HG03045 (cell line): Measurements from ENCODE around the gene EMP3.
A peak's percentile ranks its signal among the peaks of the same experiment; 100 is the strongest.
"Not testable (repeated sequence)": the region's sequence is repeated elsewhere in the genome, so short reads cannot be mapped to it uniquely, and the experiment has no call there.

ENCODE experiments used
- ATAC-seq: cut with Tn5 transposase; IDR thresholded peaks from one replicate; pipeline ENCODE4 v1.9.1; 2021; ENCODE audit warnings: mild to moderate bottlenecking, moderate library complexity; ENCODE audit not compliant: unreplicated experiment

Gene EMP3

DNA sequence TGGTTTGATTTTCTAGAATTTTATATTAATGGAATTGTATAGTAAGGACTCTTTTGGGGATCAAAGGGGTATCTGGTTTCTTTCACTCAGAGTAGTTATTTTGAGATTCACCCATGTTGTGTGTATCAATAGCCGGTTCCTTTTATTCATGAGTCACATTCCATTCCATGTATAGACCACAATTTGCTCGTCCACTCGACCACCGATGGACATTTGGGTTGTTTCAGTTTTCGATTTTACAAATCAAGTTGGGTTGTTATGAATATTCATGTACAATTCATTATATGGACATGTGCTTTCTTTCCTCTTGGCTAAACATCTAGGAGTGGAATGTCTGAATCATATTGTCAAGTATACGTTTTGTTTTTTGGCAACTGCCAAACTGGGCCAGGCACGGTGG is 9.6 kb upstream of the EMP3 start:
- no peak for ATAC-seq

DNA sequence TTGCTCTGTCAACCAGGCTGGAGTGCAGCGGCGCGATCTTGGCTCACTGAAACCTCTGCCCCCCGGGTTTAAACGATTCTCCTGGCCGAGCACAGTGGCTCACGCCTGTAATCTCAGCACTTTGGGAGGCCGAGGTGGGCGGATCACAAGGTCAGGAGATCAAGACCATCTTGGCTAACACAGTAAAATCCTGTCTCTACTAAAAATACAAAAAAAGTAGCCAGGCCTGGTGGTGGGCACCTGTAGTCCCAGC is 7.7 kb upstream of the EMP3 start:
- ATAC-seq: not testable (repeated sequence)

DNA sequence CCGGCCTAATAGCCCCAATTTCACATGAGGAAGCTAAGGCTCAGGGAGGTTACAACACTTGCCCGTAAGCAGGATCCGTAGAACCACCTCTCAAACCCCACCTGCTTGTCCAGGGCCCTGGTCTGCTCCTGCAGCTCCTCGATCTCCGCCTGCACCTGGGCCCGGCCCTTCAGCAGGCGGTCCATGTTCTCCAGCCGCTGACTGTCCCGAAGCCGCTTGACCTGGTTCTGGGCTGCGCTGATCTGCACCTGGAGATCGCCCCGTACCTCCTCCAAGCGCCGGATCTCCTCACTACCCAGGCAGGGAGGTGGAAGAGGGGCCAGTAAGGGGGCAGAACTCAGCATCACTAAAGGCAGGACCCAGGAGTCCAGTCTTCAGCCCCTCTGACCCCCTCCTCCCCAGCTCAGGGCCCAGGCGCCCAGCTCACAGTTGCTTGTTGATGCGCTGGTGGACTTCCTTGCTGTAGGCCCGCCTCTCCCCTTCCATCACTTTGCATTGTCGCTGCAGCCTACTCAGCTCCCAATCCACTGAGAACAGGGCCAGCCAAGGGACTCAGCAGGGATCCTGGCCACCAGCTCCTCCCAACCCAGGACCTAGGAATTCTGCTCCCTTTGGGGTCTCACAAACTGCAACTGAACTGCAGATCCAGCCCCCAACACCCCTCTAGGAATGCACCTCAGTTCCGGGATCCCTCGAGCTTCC is 6.9 kb upstream of the EMP3 start:
- no peak for ATAC-seq

DNA sequence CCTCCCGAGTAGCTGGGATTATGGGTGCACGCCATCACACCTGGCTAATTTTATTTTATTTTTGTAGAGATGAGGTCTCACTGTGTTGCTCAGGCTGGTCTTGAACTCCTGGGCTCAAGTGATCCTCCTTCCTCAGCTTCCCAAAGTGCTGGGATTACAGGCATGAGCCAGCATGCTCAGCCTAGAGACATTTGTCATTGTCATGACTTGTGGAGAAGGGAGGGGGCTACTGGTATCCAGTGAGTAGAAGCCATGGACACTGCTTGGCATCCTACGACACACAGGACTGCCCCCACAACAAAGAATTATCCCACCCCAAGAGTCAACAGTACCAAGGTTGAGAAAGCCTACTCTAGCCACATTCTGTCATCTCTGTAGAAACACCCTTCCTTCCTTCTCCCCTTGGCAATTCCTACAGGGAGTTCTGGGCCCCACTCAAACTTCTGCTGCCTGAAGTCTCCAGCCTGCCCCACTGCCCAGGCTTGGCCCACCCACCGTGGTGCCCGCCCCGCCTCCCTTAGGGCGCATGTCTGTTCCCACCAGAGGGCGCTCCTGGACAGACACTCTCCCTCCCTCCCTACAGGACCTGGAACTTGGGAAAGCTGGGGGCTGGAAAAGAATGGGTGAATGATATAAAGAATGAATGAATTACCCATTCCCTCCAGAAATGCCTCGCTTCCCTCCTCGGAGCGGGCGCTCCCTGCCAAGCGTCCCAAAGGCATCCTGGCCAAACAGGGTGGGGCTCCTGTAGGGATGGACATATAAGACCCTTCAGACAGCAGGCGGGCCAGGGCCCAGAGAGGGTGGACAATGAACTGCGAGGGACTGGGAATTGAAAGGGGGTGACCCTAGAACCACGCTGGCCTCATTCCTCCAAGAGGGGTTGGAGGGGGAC is 5.5 kb upstream of the EMP3 start:
- no peak for ATAC-seq

DNA sequence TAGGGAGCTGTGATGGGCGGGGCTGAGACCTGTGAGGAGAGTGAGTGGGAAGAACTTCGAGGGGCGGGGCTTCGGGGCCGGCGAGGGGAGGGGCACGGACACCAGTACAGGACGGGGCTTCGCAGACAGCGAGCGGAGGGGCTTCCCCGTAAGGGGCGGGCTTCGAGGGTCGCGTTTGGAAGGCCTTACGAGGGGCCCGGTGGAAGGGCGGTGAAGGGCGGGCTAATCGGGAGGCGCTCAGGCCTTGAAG is 4.1 kb upstream of the EMP3 start:
- ATAC-seq: peak; percentile 48

DNA sequence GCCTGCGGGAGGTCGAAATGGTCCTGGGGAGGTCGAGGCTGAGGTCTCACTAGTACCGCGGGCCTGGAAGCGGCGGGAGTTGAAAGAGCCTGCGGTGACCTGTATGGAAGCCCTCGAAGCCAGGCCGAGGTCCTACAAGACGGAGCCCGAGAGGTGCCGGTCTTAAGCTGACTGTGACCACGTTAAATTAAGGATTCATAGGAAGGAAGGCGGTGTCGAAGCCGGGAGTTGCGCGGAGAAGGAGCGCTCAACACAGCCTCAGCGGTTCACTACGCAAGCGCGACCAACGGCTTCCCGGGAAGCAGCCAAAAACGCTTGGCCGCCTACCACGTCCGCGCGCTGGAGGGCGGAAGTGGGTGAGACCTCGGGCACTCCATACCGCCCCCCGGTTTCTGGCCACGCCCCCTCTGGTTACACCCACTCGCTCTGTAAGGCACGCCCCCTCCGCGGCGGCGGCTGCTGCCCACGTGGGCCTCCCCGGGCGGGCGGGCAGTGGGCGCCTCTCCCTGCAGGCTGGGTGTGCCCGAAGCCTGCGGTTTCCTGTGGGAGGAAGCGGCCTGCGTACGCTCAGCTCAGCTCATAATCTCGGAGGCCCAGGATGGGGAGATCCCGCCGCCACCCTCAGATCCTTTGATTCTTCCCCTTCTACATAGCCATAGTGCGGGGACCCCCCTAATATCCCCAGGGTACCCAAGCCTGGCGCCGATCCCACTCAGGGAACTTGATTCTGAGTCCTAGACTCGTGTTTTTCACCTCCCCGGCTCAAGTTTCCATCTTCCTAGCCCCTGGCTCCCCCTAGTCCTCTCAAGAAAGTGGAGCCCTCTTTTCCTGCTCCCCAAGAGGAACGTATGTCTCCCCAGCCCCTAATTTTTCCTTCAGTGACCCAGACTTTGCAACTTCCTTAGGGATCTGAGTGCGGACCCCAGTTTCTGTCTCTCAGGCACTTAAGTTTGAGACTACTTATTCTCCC is 3.4 kb upstream of the EMP3 start:
- ATAC-seq: peak; percentile 63

DNA sequence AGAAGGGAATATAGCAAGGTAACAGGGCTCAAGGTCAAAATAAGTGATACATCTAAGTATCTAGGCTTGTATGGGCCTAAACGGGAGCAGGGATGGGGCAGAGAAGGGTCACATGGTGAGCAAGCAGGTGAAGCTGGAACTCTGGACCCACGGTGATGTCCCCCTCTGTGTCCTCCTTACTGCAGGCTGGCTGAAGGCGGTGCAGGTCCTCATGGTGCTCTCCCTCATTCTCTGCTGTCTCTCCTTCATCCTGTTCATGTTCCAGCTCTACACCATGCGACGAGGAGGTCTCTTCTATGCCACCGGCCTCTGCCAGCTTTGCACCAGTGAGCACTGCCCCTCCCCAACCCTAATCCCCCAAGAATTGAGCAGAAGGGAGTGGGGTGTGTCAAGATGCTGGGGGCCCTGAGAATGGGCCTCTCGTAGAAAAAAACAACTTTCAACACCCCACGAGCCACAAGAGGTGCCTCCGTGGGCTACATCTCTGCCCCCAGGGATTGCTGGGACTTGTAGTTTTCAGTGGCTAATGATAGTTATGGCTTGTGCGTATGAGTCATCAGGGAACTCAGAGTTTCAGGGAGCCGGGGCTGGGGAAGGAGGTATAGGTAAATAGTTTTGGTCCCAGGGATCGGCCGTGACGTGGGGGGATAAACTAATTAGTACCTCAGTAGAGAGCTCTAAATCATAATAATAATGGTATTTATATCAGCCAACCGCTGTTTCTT is 4.0 kb downstream of the EMP3 start:
- ATAC-seq: no peak

DNA sequence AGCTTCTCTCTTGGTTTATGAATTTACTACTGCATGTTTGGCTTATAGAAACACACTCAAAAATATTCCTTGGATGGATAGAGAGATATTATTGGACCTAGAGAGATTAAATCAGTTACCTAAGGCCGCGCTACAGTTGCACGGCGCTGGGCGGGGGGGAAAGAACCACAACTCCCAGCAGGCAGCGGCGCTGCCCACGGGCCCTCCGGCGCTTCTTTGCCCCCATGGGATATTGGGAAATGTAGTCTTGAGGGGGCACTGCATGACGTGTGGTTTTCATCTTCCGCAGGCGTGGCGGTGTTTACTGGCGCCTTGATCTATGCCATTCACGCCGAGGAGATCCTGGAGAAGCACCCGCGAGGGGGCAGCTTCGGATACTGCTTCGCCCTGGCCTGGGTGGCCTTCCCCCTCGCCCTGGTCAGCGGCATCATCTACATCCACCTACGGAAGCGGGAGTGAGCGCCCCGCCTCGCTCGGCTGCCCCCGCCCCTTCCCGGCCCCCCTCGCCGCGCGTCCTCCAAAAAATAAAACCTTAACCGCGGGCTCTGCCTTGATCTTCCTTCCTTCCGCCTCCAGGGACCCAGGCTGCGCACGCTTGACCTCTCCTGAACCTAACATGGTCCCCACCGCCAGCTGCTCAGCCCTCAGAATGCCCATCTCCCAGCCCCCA is 4.8 kb downstream of the EMP3 start:
- ATAC-seq: peak; percentile 21

DNA sequence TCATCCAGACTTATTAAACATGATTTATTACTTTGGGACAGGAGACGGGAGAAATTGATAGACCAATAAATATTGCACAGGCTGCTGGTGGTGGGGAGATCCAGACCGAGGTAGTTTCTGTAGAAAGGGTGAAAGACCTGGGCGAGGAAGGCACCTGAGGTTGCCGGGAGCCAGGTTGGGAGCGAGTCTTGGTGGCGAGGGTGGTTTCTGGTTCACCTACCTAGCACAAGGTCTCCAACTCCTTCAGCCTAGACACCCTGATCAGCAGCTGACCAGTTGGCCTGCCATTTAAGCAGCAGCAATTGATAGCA is 7.0 kb downstream of the EMP3 start:
- ATAC-seq: no peak

DNA sequence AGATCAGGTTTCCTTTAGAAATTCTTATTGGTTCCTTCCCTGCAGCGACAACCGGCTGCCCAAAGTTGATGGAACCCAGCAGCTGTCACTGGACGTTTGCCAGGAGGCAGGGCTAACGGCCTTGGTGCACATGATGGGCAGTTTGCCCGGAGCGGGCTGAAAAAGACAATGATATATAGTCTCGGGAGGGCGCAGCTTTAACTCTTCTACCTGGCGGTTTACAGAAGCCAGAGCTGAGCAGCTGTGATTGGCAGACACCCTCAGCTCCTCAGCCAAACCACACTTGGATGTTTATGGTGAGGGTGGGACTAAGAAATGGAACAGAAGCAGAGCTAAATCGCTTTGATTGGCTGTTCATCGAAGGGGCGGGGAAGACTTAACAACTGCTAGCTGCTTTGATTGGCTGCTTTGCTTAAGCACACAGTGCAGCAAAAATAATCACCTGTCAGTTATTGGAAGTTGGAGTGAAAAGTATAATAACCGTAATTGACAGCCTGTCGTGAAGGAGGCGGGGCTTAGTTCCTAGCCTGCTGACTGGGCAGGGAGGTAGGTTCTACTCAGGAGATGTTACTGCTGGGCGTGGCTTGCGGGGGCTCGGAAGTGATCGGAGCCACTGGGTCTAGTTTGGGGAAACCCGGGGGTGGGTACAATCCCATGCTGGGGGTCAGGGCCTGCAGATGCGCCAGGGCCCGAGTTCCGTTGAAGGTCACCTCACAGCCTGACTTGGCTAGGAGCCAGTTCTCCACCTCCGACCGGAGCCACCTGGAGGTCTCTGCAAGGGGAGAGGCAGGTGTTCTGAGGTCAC is 7.5 kb downstream of the EMP3 start:
- ATAC-seq: peak; percentile 59

DNA sequence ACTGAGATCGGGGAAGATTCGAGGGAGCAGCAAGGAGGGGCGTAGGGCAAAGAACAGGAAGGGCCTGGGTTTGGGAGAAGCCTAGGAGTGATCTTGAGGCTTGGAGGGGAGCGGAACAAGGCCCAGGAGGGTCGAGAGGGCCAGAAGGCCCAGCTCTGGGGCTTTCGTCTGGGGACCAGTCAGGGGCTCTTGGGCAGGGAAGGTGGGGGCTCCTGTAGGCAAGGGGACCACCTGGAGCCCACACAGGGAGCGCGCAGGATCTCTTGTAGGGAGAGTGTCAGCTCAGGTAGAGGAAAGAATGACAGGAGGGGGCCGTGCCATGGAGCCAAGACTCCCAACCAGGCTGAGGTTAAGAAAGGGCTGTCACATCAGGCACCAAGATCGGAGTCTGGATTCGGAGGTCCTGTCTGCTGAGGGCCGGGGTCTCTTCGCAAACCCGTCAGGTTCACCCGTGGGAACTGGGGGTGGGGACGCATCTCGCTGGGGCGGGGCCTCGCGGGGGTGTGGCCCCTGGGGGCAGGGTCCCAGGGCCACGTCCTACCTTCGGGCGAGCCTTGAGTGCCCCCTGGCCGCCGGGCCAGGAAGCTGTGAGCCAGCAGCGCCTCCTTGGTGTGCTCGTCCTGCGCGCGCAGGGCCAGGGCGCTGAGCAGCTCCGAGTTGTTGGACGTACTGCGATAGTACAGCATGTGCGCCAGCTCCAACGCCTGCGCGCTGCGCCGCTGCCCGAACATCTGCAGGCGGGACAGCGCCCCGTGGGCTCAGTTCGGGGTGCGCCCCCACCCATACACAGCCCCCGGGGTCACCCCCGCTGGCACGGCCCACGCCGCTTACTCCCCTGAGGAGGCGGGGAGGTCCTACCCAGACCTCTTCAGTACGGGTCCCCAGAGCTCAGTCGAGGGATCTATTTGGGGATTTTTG is 8.4 kb downstream of the EMP3 start:
- ATAC-seq: peak; percentile 44

DNA sequence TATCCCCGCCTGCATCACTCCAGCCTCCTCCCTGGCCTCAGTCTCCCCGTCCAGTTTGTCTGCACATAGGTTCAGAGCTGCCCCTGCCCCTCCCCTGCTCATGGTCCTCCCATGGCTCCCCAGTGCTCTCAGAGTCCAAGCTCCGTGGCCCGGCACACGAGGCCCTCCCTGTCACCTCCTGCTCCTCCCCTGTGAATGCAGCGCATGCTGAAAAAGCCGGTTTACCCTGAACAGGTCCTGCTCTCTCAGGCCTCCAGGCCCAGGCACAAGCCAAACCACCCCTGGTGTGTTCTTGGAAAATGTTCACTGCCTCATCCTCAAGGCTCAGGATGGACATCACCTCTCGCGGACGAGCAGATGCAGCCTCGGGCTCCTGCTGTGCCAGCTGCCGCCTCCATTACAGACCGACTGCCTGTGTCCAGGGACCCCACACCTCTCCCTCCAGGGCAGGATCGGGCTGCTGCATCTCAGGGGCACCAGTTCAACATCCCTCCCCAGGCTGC is 13.0 kb downstream of the EMP3 start:
- no peak for ATAC-seq

DNA sequence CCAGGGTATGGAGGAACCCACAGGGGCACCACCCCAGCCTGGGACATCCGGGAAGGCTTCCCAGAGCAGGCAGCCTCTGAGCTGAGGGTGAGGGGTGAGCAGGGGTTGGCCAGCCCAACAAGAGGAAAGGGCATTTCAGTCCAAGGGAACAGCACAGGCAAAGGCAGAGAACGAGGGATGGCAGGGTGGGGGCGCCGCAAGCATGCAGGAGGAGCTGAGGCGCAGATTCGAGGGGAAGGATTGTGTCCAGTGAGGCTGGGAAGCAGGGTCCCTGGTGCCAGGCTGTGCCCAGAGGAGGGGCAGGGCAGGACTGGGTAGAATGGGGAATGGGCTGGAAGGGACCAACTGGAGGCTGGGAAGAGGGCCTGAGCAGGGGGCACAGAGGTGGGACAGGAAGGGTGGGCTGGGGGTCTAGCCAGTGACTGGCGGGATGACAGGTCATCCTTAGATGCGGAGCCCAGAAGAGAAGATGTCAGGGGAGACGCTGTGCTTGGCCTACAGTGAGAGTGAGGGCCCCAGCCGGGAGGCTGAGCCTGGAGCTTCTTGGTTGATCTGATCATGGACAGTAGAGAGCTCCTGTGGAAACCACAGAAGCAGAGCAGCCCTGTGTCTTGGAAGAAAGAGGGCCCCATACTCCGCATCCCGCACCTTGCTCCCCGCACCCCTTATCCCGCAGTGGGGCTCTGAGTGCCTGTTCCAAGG is 13.6 kb downstream of the EMP3 start:
- no peak for ATAC-seq

DNA sequence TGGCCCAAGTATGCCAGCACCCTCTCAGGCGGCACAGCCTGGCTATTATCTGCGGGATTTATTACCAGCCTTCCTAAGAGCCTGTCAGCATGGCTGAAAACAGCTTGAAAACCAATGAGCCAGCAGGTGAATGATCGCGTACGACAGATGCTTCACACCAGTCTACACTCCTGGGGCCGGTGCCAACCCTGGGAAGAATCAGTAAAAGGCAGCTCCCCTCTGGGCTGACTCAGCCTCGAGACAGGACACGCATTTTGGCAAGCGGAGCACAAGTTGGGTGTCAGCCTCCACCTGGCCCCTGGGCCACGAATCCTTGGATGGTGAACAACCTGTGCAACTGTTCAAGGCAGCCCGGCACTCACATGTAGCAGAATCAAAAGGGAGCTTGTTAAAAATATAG is 15.6 kb downstream of the EMP3 start:
- no peak for ATAC-seq

DNA sequence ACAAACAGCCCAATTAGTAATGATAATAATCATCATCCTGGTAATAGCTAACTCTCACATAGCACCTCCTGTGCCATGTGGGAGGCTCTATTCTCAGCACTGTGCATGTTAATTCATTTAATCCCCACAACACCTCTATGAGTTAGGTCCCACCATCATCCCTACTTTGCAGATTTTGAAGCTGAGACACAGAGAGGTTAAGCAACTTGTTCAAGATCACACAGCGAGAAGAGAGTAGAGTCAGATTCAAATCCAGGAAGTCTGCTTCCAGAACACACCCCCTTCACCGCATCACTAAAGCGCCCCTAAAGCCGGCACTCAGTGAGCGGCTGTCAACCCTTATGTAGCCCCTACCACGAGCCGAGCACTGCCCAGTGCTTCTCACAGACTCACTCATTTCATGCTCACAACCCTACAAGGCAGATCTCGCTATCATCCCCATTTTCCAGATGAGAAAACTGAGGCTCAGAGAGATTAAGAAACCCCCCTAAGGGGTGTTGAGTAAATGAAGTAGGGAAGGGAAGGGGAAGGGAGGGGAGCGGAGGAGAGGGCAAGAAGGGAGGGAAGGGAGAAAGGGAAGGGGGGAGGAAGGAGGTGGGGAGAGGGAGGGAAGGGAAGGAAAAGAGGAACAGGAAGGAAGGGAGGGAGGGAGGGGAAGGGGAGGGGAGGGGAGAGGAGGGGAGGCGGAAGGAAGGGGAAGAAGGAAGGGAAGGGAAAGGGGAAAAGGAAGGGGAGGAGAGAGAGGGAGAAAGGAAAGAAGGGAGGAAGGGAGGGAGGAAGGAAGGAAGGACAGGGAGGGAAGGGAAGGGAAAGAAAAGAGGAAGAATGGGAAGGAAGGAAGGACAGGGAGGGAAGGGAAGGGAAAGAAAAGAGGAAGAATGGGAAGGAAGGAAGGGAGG is 16.4 kb downstream of the EMP3 start:
- no peak for ATAC-seq

DNA sequence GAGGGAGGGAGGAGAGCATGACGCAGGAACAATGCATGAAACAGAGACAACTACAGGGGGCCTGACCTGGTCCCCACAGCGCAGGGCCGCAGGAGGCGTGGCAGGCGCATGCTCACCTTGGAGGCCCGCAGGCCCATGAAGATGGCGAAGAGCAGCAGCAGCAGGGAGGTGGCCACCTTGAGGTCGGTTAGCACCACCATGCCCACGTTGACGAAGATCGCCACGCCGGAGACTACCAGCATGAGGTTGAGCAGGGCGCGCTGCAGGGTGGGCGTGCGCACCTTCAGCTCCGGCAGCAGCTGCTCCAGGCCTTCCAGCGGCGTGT is 17.0 kb downstream of the EMP3 start:
- no peak for ATAC-seq

DNA sequence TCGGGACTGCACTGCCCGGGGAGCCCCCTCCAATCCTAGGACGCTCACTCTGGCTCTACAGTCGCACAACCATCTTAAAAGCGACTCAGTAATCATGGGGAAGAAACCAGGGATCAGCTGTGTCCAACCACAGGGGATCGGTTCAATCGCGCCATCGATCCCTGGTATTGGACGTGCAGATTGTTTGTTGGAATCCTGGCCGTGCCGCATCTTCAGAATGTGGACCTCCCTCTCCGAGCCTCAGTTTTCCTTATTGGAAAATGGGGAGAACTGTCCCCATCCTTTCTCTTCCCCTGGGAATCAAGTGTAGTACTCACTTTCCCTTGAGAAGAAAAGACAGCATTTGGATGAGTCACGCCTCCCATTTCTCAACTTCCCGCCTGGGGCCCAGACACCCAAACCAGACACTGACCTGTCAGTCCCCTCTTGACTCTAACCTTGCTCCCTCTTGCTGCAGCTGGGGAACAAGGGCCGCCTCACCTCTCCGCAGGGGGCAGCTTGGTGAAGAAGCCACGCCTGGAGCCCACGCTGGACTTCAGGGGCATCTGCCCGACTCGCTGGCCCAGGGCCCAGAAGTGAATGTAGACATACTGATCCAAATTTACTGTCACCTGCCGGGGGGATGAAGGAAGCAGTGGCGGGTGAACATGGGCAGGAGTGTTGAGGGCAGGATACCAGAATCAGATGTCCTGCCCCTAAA is 17.6 kb downstream of the EMP3 start:
- no peak for ATAC-seq
